NT2/D1 (cell line): ENCODE measurements around the gene TMCC1.

Experiments
- YY1 ChIP-seq: IDR thresholded peaks from 2 replicates; pipeline ENCODE4 v1.6.1; 2011; ENCODE audit not compliant: insufficient read length, insufficient read depth
- ZNF274 ChIP-seq: IDR thresholded peaks from 2 replicates; pipeline ENCODE4 v1.6.1; 2011; ENCODE audit warnings: mild to moderate bottlenecking, low read depth, low read length

GRCh38 chr3:129683201-129683600, 210.3 kb downstream of the TMCC1 start:
- TF ChIP-seq ZNF274 = no peak
- no peak for TF ChIP-seq YY1
